ENCODE measurements around the gene PNPLA2. TPM values are rescaled to one million over a fixed set of nuclear protein-coding genes. Genes with fewer than 3 reads are reported as not detected.

PNPLA2 gene
- polyA plus RNA-seq, 1 experiment, result 17.3 TPM

GRCh38 chr11:873706-874105 lies 55.0 kb downstream of the PNPLA2 start:
- POLR2A ChIA-PET, result interaction anchor here (2.2 kb wide), 1 partner anchor 14 kb away, joined by 5 read pairs; no protein-coding TSS in a partner anchor
- TF ChIP-seq CTCF (IDR thresholded peaks at IDR 0.05; ENCODE audit: low read depth, low read length), result no peak
- Histone ChIP-seq H3K4me3 (ENCODE audit: low read depth, low read length) (no peak overlapping the region), H3K27me3 (ENCODE audit: control insufficient read depth, insufficient read depth, low read length) (no peaks in the 10 kb centered on the region), H3K27ac (ENCODE audit: low read depth, low read length) (no peak overlapping the region), H3K9me3 (ENCODE audit: control insufficient read depth, insufficient read depth, low read length) (no peaks in the 10 kb centered on the region; the same call in 1 of the 2 replicates)
- no peak for DNase-seq (ENCODE audit: low read depth, low spot score)
- CTCF ChIA-PET, result no interaction called here

Small RNAs within 50 kb of the gene (small RNA-seq; reads per million reads assigned to genes)
- not detected for gene SNORA52 (ENCODE audit: insufficient read length, low read depth)

Other genes with a start within 250 kb of the PNPLA2 start
- 7.3 and 8.4 TPM in 2 replicates for gene PHRF1, start 242.4 kb upstream of the PNPLA2 start, polyA plus RNA-seq (2011; rRNA removed)
- gene IRF7, start 203.0 kb upstream of the PNPLA2 start, polyA plus RNA-seq (2011; rRNA removed), result 2.4 and 3.6 TPM in 2 replicates
- not detected in 2 replicates for gene CDHR5, start 194.0 kb upstream of the PNPLA2 start, polyA plus RNA-seq (2011; rRNA removed)
- not detected in 2 replicates for gene SCT, start 191.7 kb upstream of the PNPLA2 start, polyA plus RNA-seq (2011; rRNA removed)
- 0.05 TPM in 1 of 2 replicates, not detected in the other for gene DRD4, start 181.6 kb upstream of the PNPLA2 start, polyA plus RNA-seq (2011; rRNA removed)
- 13.0 and 19.6 TPM in 2 replicates for gene DEAF1, start 123.7 kb upstream of the PNPLA2 start, polyA plus RNA-seq (2011; rRNA removed)
- 16.2 and 18.7 TPM in 2 replicates for gene TMEM80, start 123.1 kb upstream of the PNPLA2 start, polyA plus RNA-seq (2011; rRNA removed)
- 11.0 and 17.0 TPM in 2 replicates for gene EPS8L2, start 112.7 kb upstream of the PNPLA2 start, polyA plus RNA-seq (2011; rRNA removed)
- gene TALDO1, start 71.5 kb upstream of the PNPLA2 start, polyA plus RNA-seq (2011; rRNA removed), result 242 and 286 TPM in 2 replicates
- 15.0 and 18.8 TPM in 2 replicates for gene GATD1, start 41.4 kb upstream of the PNPLA2 start, polyA plus RNA-seq (2011; rRNA removed)
- gene CEND1, start 28.8 kb upstream of the PNPLA2 start, polyA plus RNA-seq (2011; rRNA removed), result 0.55 and 1.1 TPM in 2 replicates
- 11.3 and 11.5 TPM in 2 replicates for gene SLC25A22, start 20.6 kb upstream of the PNPLA2 start, polyA plus RNA-seq (2011; rRNA removed)
- 5.7 and 8.2 TPM in 2 replicates for gene PIDD1, start 13.7 kb upstream of the PNPLA2 start, polyA plus RNA-seq (2011; rRNA removed)
- 940 and 1,115 TPM in 2 replicates for gene RPLP2, start 8.9 kb upstream of the PNPLA2 start, polyA plus RNA-seq (2011; rRNA removed)
- gene CRACR2B, start 9.0 kb downstream of the PNPLA2 start, polyA plus RNA-seq (2011; rRNA removed), result 0.26 and 0.36 TPM in 2 replicates
- gene CD151, start 14.0 kb downstream of the PNPLA2 start, polyA plus RNA-seq (2011; rRNA removed), result 559 and 909 TPM in 2 replicates
- gene POLR2L, start 23.6 kb downstream of the PNPLA2 start, polyA plus RNA-seq (2011; rRNA removed), result 211 and 431 TPM in 2 replicates
- 92.6 and 134 TPM in 2 replicates for gene TSPAN4, start 23.9 kb downstream of the PNPLA2 start, polyA plus RNA-seq (2011; rRNA removed)
- 95.5 and 120 TPM in 2 replicates for gene CHID1, start 91.9 kb downstream of the PNPLA2 start, polyA plus RNA-seq (2011; rRNA removed)
- gene AP2A2, start 107.0 kb downstream of the PNPLA2 start, polyA plus RNA-seq (2011; rRNA removed), result 54.2 and 55.7 TPM in 2 replicates
- gene MUC6, start 217.8 kb downstream of the PNPLA2 start, polyA plus RNA-seq (2011; rRNA removed), result not detected in 2 replicates